Coronary artery (tissue), 2 donors: ENCODE data around the gene ATRNL1.

ENCODE experiments used
- DNase-seq: peaks from one replicate; pipeline ENCODE4 v3.0.0-alpha.2; 2017; ENCODE audit warnings: low spot score
- H3K27ac ChIP-seq, 2 donors: fragments of 200-600 bp; sonication (generic); one replicate each; pipeline ENCODE4 v1.5.1; 2016 to 2019
- H3K4me3 ChIP-seq: fragments of 200-600 bp; sonication (generic); 2 replicates; pipeline ENCODE4 v1.5.1; 2016; ENCODE audit warnings: mild to moderate bottlenecking, moderate library complexity
- CTCF ChIP-seq: fragments of 200-600 bp; sonication (generic); IDR thresholded peaks from one replicate; pipeline ENCODE4 v1.5.1; 2019; ENCODE audit warnings: antibody characterized with exemption

The ATRNL1 gene

GRCh38 chr10:115971921-115972320 is 878.8 kb downstream of the ATRNL1 start:
- no peak for TF ChIP-seq CTCF
- Histone ChIP-seq H3K27ac (no peak overlapping the region), H3K4me3 (no peak overlapping the region)
- DNase-seq: no peak

GRCh38 chr10:115972426-115972825 is 879.3 kb downstream of the ATRNL1 start:
- TF ChIP-seq CTCF: no peak
- no peak for DNase-seq
- H3K27ac ChIP-seq: no peak overlapping the region
- no peak overlapping the region for H3K4me3 ChIP-seq

- no peak for TF ChIP-seq CTCF
- no peak overlapping the region for H3K4me3 ChIP-seq
- no peak for DNase-seq
- peak overlapping the region in 1 of 2 donors; percentile 8 for H3K27ac ChIP-seq
Observed at GRCh38 chr10:115974351-115974750, 881.2 kb downstream of the ATRNL1 start.

DNA sequence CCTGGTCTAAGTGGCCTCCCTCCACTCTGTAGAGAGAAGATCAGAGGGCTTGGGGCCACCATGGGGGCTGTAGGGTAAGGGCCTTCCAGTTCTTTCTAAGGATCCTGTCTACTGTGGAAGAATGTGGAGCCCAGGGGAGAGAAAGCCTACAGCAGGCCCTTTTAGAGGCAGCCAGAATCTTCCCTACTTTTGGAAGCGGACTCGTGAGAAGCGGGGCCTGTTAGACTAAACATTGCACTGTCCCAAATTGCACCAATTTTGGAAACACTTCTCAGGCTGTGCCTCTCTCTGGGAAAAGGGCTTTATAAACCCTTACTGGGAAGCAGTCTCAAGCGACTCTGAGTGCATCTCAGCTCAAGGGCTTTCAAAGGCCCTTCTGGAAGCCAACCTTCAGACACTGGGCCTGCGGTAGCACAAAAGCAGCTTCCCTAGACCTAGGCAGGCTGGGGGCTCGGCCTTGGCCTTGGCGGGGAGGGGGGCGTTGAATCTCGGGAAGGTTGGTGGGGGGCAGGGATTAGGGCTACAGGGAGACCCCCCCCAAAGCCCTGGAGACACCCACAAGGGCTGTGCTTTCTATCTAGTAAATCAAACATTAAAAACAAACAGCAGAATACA is 881.8 kb downstream of the ATRNL1 start:
- Histone ChIP-seq H3K4me3 (no peak overlapping the region), H3K27ac (peak overlapping the region in 1 of 2 donors; percentile 8)
- DNase-seq: no peak
- TF ChIP-seq CTCF: no peak

DNA sequence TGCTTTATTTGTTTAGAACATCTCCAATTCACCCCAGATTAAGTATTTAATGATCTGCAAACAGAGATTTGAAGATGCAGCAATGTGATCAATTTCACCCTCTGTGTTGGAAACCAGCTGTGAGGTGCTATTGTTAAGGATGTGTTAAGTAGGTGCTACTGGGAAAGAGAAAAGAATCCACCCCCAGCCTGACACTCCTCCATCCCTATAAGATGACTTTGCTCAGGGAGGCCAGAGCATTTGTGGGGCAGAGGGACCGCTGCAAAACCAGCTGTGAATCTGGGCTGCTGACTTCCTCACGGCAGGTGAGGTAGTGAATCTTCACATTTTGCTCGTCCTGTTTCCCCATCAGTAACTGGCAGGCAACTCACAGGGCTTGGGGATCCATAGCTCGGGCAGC is 882.3 kb downstream of the ATRNL1 start:
- Histone ChIP-seq H3K27ac (no peak overlapping the region), H3K4me3 (no peak overlapping the region)
- no peak for DNase-seq
- TF ChIP-seq CTCF: no peak

GRCh38 chr10:115976342-115976741 is 883.2 kb downstream of the ATRNL1 start:
- TF ChIP-seq CTCF: no peak

GRCh38 chr10:115977855-115978254 is 884.7 kb downstream of the ATRNL1 start:
- no peak overlapping the region for H3K27ac ChIP-seq
- TF ChIP-seq CTCF: no peak
- H3K4me3 ChIP-seq: no peak overlapping the region
- no peak for DNase-seq

More at GRCh38 chr10:115976342-115976741, 883.2 kb downstream of the ATRNL1 start:
- H3K4me3 ChIP-seq: no peak overlapping the region
- DNase-seq: no peak
- H3K27ac ChIP-seq: no peak overlapping the region
